Spleen (tissue), 11 donors: Measurements from ENCODE around the gene N4BP3. TPM values are rescaled to one million over a fixed set of nuclear protein-coding genes. Genes with fewer than 3 reads are reported as not detected.

Experiments used
- DNase-seq: peaks from one replicate; pipeline ENCODE4 v3.0.0-alpha.2; 2020
- H3K27ac ChIP-seq, 8 donors: fragments of 200-600 bp; sonication (generic) in 7 of 8; 1 replicate in 4 of 8; 2 replicates in 4 of 8; pipeline versions ENCODE4 v1.5.0 to v1.8.0; 2016 to 2021; ENCODE audit warnings: inconsistent platforms in 4 of 8, mild to moderate bottlenecking in 4 of 8, moderate library complexity in 1 of 8
- H3K27me3 ChIP-seq, 7 donors: fragments of 200-600 bp; sonication (generic) in 6 of 7; replicated peaks in 1 of 7; 1 replicate in 4 of 7; 2 replicates in 3 of 7; pipeline versions ENCODE4 v1.5.0 to v1.8.0; 2016 to 2021; ENCODE audit warnings: inconsistent platforms in 3 of 7, mild to moderate bottlenecking in 1 of 7
- H3K36me3 ChIP-seq, 6 donors: fragments of 200-600 bp; sonication (generic) in 5 of 6; 1 replicate in 4 of 6; 2 replicates in 2 of 6; pipeline versions ENCODE4 v1.5.0 to v1.8.0; 2016 to 2021; ENCODE audit warnings: inconsistent platforms in 2 of 6
- H3K4me1 ChIP-seq, 6 donors: fragments of 200-600 bp; sonication (generic) in 5 of 6; 1 replicate in 3 of 6; 2 replicates in 3 of 6; pipeline versions ENCODE4 v1.5.0 to v1.8.0; 2016 to 2021; ENCODE audit warnings: inconsistent platforms in 3 of 6
- H3K4me3 ChIP-seq, 8 donors: fragments of 200-600 bp; sonication (generic) in 7 of 8; 1 replicate in 4 of 8; 2 replicates in 4 of 8; pipeline versions ENCODE4 v1.5.0 to v1.8.0; 2016 to 2021; ENCODE audit warnings: inconsistent platforms in 4 of 8, mild to moderate bottlenecking in 4 of 8, moderate library complexity in 2 of 8
- H3K9me3 ChIP-seq, 8 donors: fragments of 200-600 bp; sonication (generic) in 7 of 8; 1 replicate in 4 of 8; 2 replicates in 4 of 8; pipeline versions ENCODE4 v1.5.0 to v1.8.0; 2016 to 2021; ENCODE audit warnings: inconsistent platforms in 4 of 8
- POLR2A ChIP-seq, 3 donors: fragments of 450-650 bp; IDR thresholded peaks; one replicate each; pipeline ENCODE4 v1.5.1; 2017; ENCODE audit warnings: antibody characterized with exemption in 3 of 3, mild to moderate bottlenecking in 1 of 3
- POLR2AphosphoS5 ChIP-seq, 3 donors: sonication (generic); formaldehyde crosslinking; IDR thresholded peaks; one replicate each; pipeline ENCODE4 v1.5.1; 2017; ENCODE audit warnings: antibody characterized with exemption in 3 of 3
- WGBS, 5 donors: extraction: QIAGEN DNeasy Blood & Tissue Kit in 3 of 5; methylation state at CpG; one replicate each; pipeline versions ENCODE4 v1.1.5 to v1.1.7; 2013 to 2018; 5-methylcytosine and 5-hydroxymethylcytosine counted together
- intact Hi-C: fragments of 100-400 bp; cut with DNase I; formaldehyde crosslinking; loops from one replicate; pipeline ENCODE4 v1.15.0; 2023; ENCODE audit warnings: low total_unique reads
- polyA plus RNA-seq, 3 donors: library from polyadenylated mRNA; stranded (reverse); fragments of 200-250 nt; gene quantifications; one replicate each; pipeline ENCODE4 v1.2.1, GENCODE V29; 2013
- total RNA-seq, 7 donors: library from RNA; depleted of rRNA in 3 of 7; stranded (reverse); fragments of >200 nt in 3 of 7; fragmentation: NEBNext Ultra II Directional in 4 of 7; extraction: Animal tissue kit (Norgen Biotek cat#: 25700) in 4 of 7; gene quantifications; one replicate each; pipeline versions ENCODE4 v1.1.0 to v1.2.1, GENCODE V29; 2016 to 2021
- TF ChIP-seq, protein P1 (sequence below), 11 experiments: fragments of 200-600 bp in 7 of 11; fragments of 450-650 bp in 4 of 11; sonication (generic) in 4 of 11; IDR thresholded peaks in 8 of 11; conservative IDR thresholded peaks in 3 of 11; 1 replicate in 7 of 11; 2 replicates in 4 of 11; pipeline versions ENCODE4 v1.4.0 to v1.8.0; 2016 to 2021; ENCODE audit warnings: antibody characterized with exemption in 11 of 11, inconsistent platforms in 4 of 11, mild to moderate bottlenecking in 1 of 11
- donor health status: healthy with polysubstance abuse.
- donor health status: DM: no; HTN: no; CAD: no; lungs with moderate emphysema.
- donor health status: DM: no; HTN: no; CAD: no.
- donor health status: Bipolar disorder and iron deficiency.
- donor health status: healthy.
- donor health status: DM: no; HTN: no; CAD: no.
- donor health status: DM: yes; HTN: yes; CAD: no.

The N4BP3 gene
- total and polyA plus RNA-seq, 10 donors, result 1.2 to 6.6 (median 3.5) TPM

DNA sequence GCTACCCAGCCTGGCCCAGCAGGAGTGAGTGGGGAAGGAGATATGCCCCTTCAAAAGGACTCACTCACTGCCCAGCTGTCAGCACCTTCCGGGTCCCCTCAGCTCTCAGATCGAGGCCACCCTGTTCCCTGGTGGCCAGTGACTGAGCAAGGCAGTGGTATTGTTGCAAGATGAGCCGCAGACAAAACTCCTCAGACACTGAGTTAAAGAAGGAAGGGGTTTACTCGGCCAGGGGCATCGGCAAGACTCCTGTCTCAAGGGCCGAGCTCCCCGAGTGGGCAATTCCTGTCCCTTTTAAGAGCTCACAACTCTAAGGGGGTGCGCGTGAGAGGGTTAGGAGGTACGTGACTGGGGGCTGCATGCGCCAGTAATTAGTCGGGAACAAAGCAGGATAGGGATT lies 9.7 kb upstream of the N4BP3 start:
- no peak for DNase-seq
- Histone ChIP-seq H3K9me3 (no peaks in the 10 kb centered on the region), H3K4me1 (peaks cover 0 to 6% (median 3%) of the 10 kb centered on the region in 6 donors), H3K4me3 (no peak overlapping the region), H3K36me3 (no peaks in the 10 kb centered on the region), H3K27me3 (peaks cover 0 to 12% (median 0%) of the 10 kb centered on the region in 7 donors), H3K27ac (no peak overlapping the region)
- 88 to 94% (median 92%) methylated on average over 12 of the region's 12 CpGs for WGBS, 5 donors
- TF ChIP-seq, protein P1, sequence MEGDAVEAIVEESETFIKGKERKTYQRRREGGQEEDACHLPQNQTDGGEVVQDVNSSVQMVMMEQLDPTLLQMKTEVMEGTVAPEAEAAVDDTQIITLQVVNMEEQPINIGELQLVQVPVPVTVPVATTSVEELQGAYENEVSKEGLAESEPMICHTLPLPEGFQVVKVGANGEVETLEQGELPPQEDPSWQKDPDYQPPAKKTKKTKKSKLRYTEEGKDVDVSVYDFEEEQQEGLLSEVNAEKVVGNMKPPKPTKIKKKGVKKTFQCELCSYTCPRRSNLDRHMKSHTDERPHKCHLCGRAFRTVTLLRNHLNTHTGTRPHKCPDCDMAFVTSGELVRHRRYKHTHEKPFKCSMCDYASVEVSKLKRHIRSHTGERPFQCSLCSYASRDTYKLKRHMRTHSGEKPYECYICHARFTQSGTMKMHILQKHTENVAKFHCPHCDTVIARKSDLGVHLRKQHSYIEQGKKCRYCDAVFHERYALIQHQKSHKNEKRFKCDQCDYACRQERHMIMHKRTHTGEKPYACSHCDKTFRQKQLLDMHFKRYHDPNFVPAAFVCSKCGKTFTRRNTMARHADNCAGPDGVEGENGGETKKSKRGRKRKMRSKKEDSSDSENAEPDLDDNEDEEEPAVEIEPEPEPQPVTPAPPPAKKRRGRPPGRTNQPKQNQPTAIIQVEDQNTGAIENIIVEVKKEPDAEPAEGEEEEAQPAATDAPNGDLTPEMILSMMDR (IDR thresholded peaks at IDR 0.05 in 8 of 11, conservative IDR thresholded peaks at IDR 0.05 in 3 of 11), result no peak
- no peak for TF ChIP-seq POLR2A (IDR thresholded peaks at IDR 0.05)
- intact Hi-C loops, result no loop called here

DNA sequence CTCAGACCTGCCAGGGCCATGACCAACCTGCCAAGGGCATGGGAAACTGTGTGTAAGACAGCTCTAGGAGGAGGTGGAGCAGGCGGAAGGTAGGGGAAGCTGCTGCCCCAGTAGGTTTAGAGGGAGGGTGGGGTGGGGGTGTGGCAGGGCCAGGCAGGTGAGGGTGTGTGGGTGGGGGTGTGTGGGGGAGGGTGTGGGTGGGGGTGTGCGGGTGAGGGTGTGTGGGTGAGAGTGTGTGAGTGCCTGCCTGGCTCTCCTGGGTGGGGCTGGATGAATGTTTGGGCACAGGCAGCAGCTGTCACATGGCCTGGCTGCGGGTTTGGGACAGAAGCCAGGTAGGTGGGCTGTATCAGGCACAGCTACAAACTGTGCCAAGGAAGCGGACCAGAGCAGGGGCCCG lies 8.8 kb upstream of the N4BP3 start:
- WGBS, 5 donors, result 35 to 66% (median 42%) methylated on average over 5 of the region's 5 CpGs
- Histone ChIP-seq H3K27me3 (peaks cover 0 to 12% (median 0%) of the 10 kb centered on the region in 7 donors), H3K36me3 (no peaks in the 10 kb centered on the region), H3K9me3 (no peaks in the 10 kb centered on the region), H3K4me1 (peaks cover 0 to 15% (median 11%) of the 10 kb centered on the region in 6 donors), H3K27ac (no peak overlapping the region), H3K4me3 (no peak overlapping the region)
- intact Hi-C loops, result no loop called here
- no peak for DNase-seq
- TF ChIP-seq, protein P1 (IDR thresholded peaks at IDR 0.05 in 8 of 11, conservative IDR thresholded peaks at IDR 0.05 in 3 of 11), result no peak
- TF ChIP-seq POLR2AphosphoS5 (IDR thresholded peaks at IDR 0.05) (no peak), POLR2A (IDR thresholded peaks at IDR 0.05) (no peak)

- Histone ChIP-seq H3K4me3 (no peak overlapping the region), H3K27ac (no peak overlapping the region), H3K9me3 (no peaks in the 10 kb centered on the region), H3K4me1 (peaks cover 0 to 17% (median 11%) of the 10 kb centered on the region in 6 donors), H3K36me3 (no peaks in the 10 kb centered on the region), H3K27me3 (peaks cover 0 to 12% (median 0%) of the 10 kb centered on the region in 7 donors)
- TF ChIP-seq POLR2A (IDR thresholded peaks at IDR 0.05), result no peak
- no peak for TF ChIP-seq POLR2AphosphoS5 (IDR thresholded peaks at IDR 0.05)
- TF ChIP-seq, protein P1 (IDR thresholded peaks at IDR 0.05 in 8 of 11, conservative IDR thresholded peaks at IDR 0.05 in 3 of 11), result no peak
- 62 to 71% (median 67%) methylated on average over 3 to 4 of the region's 4 CpGs for WGBS, 5 donors
- intact Hi-C loops, result no loop called here
- DNase-seq, result no peak
These were observed 7.2 kb upstream of the N4BP3 start for GRCh38 chr5:178106086-178106485.

DNA sequence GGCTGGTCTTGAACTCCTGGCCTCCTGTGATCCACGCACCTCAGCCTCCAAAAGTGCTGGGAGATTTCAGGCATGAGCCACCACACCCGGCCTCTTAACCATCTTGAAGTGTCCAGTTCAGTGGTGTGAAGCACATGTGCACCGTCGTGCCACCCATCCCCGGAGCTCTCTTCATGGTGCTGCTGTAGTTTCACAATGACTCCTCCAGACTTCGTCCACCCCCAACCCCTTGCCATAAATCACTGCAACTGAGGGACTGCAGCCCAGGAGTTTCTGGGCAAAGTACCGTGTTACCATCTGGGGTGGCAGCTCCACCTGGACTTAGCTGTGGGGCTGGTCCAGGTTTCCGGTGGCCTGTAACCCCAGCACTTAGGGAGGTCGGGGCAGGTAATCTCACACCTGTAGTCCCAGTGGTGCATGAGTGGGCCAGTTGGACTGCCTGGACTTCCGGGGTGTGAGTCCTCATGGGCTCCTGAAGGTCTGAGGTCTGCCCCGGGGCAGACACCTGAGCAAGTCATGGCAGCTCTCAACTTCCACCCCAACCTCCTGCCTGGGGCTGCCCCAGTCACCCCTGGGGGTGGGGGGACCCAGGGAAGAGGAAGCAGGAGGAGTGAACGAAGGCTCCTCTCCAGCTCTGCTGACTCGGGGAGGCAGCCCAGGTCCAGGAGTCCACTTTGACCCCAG lies 6.6 kb upstream of the N4BP3 start:
- Histone ChIP-seq H3K27me3 (peaks cover 0 to 12% (median 0%) of the 10 kb centered on the region in 7 donors), H3K27ac (no peak overlapping the region), H3K4me3 (no peak overlapping the region), H3K9me3 (no peaks in the 10 kb centered on the region), H3K4me1 (peaks cover 0 to 17% (median 11%) of the 10 kb centered on the region in 6 donors), H3K36me3 (no peaks in the 10 kb centered on the region)
- 64 to 76% (median 73%) methylated on average over 9 to 13 of the region's 13 CpGs for WGBS, 5 donors
- no peak for TF ChIP-seq POLR2A (IDR thresholded peaks at IDR 0.05)
- TF ChIP-seq POLR2AphosphoS5 (IDR thresholded peaks at IDR 0.05), result no peak
- TF ChIP-seq, protein P1 (IDR thresholded peaks at IDR 0.05 in 8 of 11, conservative IDR thresholded peaks at IDR 0.05 in 3 of 11), result no peak
- intact Hi-C loops, result no loop called here
- no peak for DNase-seq
